T-helper 1 cell treated with Interleukin-12 subunit alpha and Interleukin-12 subunit beta and Interleukin-4 antibody, amounts not matched to agents 30 ng/mL and 1 ng/mL, for 36 hours (primary cell): ENCODE results near the gene GRIA4. TPM values are rescaled to one million over a fixed set of nuclear protein-coding genes. Genes with fewer than 3 reads are reported as not detected.

ENCODE experiments used
- intact Hi-C: fragments of 100-400 bp; cut with micrococcal nuclease; formaldehyde crosslinking; loops from one replicate; pipeline ENCODE4 v1.15.1; 2024
- total RNA-seq: library from RNA; stranded (reverse); gene quantifications from 2 replicates; pipeline ENCODE4 v1.2.3, GENCODE V29; 2022

Gene GRIA4
- total RNA-seq, 1 donor from 2014 or later = not detected

- intact Hi-C loops = loop anchor here (5.0 kb wide), 1 partner anchor 986 kb away; no protein-coding TSS in a partner anchor
Observed at GRCh38 chr11:105911454-105911853, 301.6 kb downstream of the GRIA4 start.

GRCh38 chr11:105912666-105913065, 302.8 kb downstream of the GRIA4 start:
- intact Hi-C loops = loop anchor here (5.0 kb wide), 1 partner anchor 985 kb away; no protein-coding TSS in a partner anchor

- intact Hi-C loops = no loop called here
Observed at GRCh38 chr11:105915021-105915420, 305.1 kb downstream of the GRIA4 start.

GRCh38 chr11:105918039-105918438, 308.2 kb downstream of the GRIA4 start:
- intact Hi-C loops = no loop called here

DNA sequence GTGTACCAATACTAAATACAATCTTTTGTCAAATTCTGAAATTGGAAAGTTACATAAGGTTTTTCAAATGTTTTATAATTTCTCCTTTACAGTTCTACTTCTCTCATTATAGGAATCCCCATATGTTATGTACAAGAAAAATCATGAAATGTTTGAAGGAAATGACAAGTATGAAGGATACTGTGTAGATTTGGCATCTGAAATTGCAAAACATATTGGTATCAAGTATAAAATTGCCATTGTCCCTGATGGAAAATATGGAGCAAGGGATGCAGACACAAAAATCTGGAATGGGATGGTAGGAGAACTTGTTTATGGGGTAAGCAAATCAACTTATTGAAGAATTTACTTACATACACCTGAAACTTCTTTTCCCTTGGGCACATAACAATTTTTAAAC, 308.7 kb downstream of the GRIA4 start:
- intact Hi-C loops = no loop called here

GRCh38 chr11:105923252-105923651, 313.4 kb downstream of the GRIA4 start:
- intact Hi-C loops = no loop called here

DNA sequence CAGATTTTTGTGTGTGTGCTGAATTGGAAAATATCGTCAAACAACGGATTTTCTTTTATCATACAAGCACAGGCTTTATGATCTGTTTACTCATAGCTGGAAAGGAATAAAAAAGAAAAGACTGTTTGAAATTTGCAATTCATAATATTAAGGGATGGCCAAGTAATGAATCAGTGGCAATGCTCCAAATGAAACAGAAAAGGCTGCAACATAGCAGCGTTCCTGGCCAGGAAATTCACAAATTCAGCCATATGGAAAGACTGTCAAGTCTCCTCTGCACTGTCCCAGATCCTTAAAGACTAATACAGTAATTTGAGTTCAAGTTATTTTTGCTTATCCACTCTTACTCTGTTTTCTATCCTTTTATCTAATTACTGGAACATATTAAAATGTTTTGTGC, 313.9 kb downstream of the GRIA4 start:
- intact Hi-C loops = no loop called here

DNA sequence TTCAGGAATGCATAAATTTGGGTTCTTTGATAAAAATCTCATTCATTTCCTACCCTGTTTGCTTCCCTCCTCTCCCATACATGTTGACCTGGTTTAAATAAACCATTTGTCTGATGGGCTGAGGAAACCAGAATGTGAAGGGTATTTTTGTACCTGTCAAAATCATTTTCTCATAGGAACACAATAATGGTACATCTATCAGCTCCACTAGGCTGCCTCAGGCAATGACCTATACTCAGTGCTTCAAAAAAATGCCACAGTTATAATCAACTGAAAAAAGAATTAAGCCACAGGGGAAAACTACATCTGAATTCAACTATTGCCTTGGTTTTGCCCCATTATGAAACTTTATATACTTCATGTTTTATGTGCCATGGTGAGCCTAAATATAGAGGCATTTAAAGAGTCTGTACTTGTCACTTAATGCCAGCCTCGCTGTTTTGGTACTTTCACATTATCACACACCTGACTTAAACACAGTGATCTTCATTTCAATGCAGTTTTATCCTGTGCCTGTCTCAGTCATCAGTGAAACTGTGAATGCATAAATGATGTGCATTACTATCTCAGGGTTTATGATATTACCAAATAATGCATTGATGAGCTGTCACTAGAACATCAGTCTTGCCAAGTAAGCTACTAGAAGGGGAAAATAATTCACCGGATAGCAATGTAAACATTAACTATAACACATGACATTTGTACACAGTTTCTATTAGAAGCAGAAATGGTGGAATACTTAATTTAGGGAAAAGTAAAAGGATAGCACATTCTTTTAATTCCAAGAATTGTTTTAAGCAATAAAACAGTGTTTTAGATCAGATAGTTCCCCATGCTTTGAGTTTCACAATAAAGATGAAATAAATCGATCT, 319.4 kb downstream of the GRIA4 start:
- intact Hi-C loops = no loop called here

DNA sequence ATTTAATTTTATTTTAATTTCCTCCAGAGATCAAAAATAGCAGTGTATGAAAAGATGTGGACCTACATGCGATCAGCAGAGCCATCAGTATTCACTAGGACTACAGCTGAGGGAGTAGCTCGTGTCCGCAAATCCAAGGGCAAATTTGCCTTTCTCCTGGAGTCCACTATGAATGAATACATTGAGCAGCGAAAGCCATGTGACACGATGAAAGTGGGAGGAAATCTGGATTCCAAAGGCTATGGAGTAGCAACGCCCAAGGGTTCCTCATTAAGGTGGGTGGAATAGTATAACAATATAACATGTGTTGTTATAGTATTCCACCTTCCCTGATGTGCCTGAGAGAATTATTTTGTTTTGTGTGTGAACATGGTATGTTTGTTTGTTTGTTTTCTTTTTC, 323.8 kb downstream of the GRIA4 start:
- intact Hi-C loops = no loop called here

DNA sequence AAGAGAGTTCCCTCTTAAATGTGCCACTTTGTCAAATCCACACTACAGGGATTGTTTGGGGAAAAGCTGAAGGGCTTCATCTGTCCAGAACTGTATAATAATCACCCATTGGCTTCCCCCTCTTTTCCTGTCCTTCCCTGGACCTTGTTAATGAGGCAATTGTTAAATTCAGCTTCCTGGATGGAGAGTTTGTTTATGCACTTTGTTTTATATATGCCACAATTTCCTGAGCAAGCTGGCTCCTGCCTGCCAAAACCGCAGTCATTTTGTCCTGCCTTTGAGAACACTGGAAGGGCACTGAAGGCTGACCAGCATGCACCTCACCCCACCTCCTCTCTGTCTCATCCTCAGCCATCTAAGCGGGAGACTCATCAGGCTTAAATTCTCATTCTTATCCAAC, 325.9 kb downstream of the GRIA4 start:
- intact Hi-C loops = no loop called here

DNA sequence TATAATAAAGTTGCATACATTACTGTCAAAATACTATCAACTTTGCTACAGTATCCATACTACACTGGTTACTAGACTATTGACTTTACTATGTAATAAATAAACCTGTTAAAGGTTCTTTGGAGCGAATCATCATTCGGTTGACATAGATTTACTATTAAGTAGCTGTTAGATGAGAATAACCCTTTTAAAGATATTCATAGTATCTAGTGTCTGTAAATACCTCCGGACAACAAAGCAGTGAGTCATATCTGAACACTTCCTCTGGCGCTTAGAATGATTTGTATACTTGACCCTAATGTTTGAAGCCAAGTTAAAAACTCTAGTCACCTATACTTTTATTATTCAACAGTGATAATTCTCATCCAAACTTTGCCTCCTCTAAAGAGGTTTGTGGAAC, 327.5 kb downstream of the GRIA4 start:
- intact Hi-C loops = no loop called here

DNA sequence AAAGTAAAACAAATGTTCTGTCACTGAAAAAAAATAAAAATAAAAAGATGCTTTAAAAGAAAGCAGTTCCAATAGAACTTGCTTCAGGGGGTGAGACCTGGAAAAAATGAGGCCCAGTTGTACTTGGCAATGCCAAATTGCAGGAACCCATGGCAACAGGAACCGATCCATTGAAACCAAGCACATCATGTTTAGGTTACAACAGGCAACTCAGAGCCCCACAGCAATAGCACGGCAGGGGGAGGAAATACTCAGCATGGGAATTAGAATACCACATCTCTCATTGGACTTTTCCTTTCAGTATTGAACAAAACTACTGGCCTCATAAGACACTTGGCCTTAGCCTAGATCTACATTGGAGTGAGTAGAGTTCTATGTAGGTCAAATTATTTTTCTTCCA, 327.9 kb downstream of the GRIA4 start:
- intact Hi-C loops = no loop called here

GRCh38 chr11:105942921-105943320, 333.0 kb downstream of the GRIA4 start:
- intact Hi-C loops = no loop called here

GRCh38 chr11:105948918-105949590, 339.2 kb downstream of the GRIA4 start:
- intact Hi-C loops = no loop called here

GRCh38 chr11:105953886-105954285, 344.0 kb downstream of the GRIA4 start:
- intact Hi-C loops = no loop called here

GRCh38 chr11:105960252-105961245, 350.7 kb downstream of the GRIA4 start:
- intact Hi-C loops = no loop called here

- intact Hi-C loops = no loop called here
Observed at GRCh38 chr11:105968021-105968697, 358.3 kb downstream of the GRIA4 start.

GRCh38 chr11:105969756-105970155, 359.9 kb downstream of the GRIA4 start:
- intact Hi-C loops = no loop called here

DNA sequence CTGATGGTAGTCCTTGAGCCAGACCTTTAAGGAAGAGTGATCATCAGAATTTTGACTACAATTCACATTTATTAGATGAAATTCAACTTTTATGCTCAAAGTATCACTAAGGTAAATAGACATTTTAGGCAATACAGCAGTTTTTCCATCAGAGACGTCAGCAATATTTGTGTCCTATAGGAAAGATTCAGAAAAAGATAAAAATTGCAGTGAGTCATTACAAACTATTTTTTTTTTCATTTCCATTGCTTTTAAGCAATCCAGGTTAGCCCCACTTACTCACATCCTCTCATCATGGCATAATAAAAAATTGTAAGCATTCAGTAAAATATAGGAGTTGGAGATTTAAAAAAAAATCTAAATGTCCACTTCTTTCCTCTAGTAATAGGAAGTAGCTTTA, 365.3 kb downstream of the GRIA4 start:
- intact Hi-C loops = no loop called here

GRCh38 chr11:105979997-105980703, 370.3 kb downstream of the GRIA4 start:
- intact Hi-C loops = no loop called here
